ENCODE data around the gene MTREX.

- TF ChIP-seq CTCF (IDR thresholded peaks at IDR 0.05; ENCODE audit: control extremely low read depth in 1 of 3, insufficient read depth in 1 of 3, low read depth in 1 of 3, low read length in 3 of 3) (no peak), POLR2A (IDR thresholded peaks at IDR 0.05; ENCODE audit: control extremely low read depth in 1 of 2, low read depth in 2 of 2, low read length in 2 of 2) (no peak), TAF1 (IDR thresholded peaks at IDR 0.05; ENCODE audit: low read depth, low read length) (no peak), CHD2 (IDR thresholded peaks at IDR 0.05; ENCODE audit: low read length) (no peak), SP1 (IDR thresholded peaks at IDR 0.05; ENCODE audit: low read depth, low read length) (no peak), RFX5 (IDR thresholded peaks at IDR 0.05; ENCODE audit: borderline replicate concordance, low read depth, low read length) (no peak), YY1 (IDR thresholded peaks at IDR 0.05; ENCODE audit: low read depth, low read length) (no peak), TBP (IDR thresholded peaks at IDR 0.05; ENCODE audit: low read depth, low read length) (no peak)
Observed at GRCh38 chr5:55383254-55383653, 75.5 kb downstream of the MTREX start.
